ENCODE results near the gene ARID1B.

Gene ARID1B

GRCh38 chr6:157021993-157022740, 245.0 kb downstream of the ARID1B start:
- Histone ChIP-seq H3K9ac (ENCODE audit: low read depth, low read length) (peak overlapping the region; percentile 100), H3K9me3 (ENCODE audit: control insufficient read depth, insufficient read depth, low read length) (no peaks in the 10 kb centered on the region), H3K4me1 (ENCODE audit: insufficient read depth, low read length) (peaks cover 10% of the 10 kb centered on the region; the same call in 1 of the 2 replicates), H3K36me3 (ENCODE audit: insufficient read depth, low read length) (no peaks in the 10 kb centered on the region)

GRCh38 chr6:157023958-157024357, 246.8 kb downstream of the ARID1B start:
- Histone ChIP-seq H3K9me3 (ENCODE audit: control insufficient read depth, insufficient read depth, low read length) (no peaks in the 10 kb centered on the region), H3K9ac (ENCODE audit: low read depth, low read length) (no peak overlapping the region), H3K4me1 (ENCODE audit: insufficient read depth, low read length) (peaks cover 8% of the 10 kb centered on the region; the same call in 1 of the 2 replicates), H3K36me3 (ENCODE audit: insufficient read depth, low read length) (no peaks in the 10 kb centered on the region)

GRCh38 chr6:157024745-157025144, 247.6 kb downstream of the ARID1B start:
- Histone ChIP-seq H3K9me3 (ENCODE audit: control insufficient read depth, insufficient read depth, low read length) (no peaks in the 10 kb centered on the region), H3K4me1 (ENCODE audit: insufficient read depth, low read length) (peaks cover under 1% of the 10 kb centered on the region; the same call in 1 of the 2 replicates), H3K36me3 (ENCODE audit: insufficient read depth, low read length) (no peaks in the 10 kb centered on the region), H3K9ac (ENCODE audit: low read depth, low read length) (no peak overlapping the region)

- Histone ChIP-seq H3K36me3 (ENCODE audit: insufficient read depth, low read length) (no peaks in the 10 kb centered on the region), H3K9me3 (ENCODE audit: control insufficient read depth, insufficient read depth, low read length) (no peaks in the 10 kb centered on the region), H3K9ac (ENCODE audit: low read depth, low read length) (no peak overlapping the region), H3K4me1 (ENCODE audit: insufficient read depth, low read length) (no peaks in the 10 kb centered on the region)
Measured at GRCh38 chr6:157025437-157025836, 248.3 kb downstream of the ARID1B start.

- H3K36me3 ChIP-seq (ENCODE audit: insufficient read depth, low read length), result no peaks in the 10 kb centered on the region
- peaks cover 7% of the 10 kb centered on the region; the same call in 1 of the 2 replicates for H3K4me1 ChIP-seq (ENCODE audit: insufficient read depth, low read length)
Measured at GRCh38 chr6:157029980-157030690, 253.0 kb downstream of the ARID1B start.

GRCh38 chr6:157030755-157031154, 253.6 kb downstream of the ARID1B start:
- H3K36me3 ChIP-seq (ENCODE audit: insufficient read depth, low read length), result no peaks in the 10 kb centered on the region
- no peaks in the 10 kb centered on the region for H3K9me3 ChIP-seq (ENCODE audit: control insufficient read depth, insufficient read depth, low read length)
- peaks cover 8% of the 10 kb centered on the region; the same call in 1 of the 2 replicates for H3K4me1 ChIP-seq (ENCODE audit: insufficient read depth, low read length)
- H3K9ac ChIP-seq (ENCODE audit: low read depth, low read length), result no peak overlapping the region

More at GRCh38 chr6:157029980-157030690, 253.0 kb downstream of the ARID1B start:
- H3K9me3 ChIP-seq (ENCODE audit: control insufficient read depth, insufficient read depth, low read length), result no peaks in the 10 kb centered on the region
- H3K9ac ChIP-seq (ENCODE audit: low read depth, low read length), result no peak overlapping the region

- H3K4me1 ChIP-seq (ENCODE audit: insufficient read depth, low read length), result peaks cover 26% of the 10 kb centered on the region; the same call in 1 of the 2 replicates
- H3K9ac ChIP-seq (ENCODE audit: low read depth, low read length), result no peak overlapping the region
- H3K36me3 ChIP-seq (ENCODE audit: insufficient read depth, low read length), result no peaks in the 10 kb centered on the region
Measured at GRCh38 chr6:157032923-157033322, 255.7 kb downstream of the ARID1B start.

GRCh38 chr6:157033428-157034140, 256.4 kb downstream of the ARID1B start:
- no peak overlapping the region for H3K9ac ChIP-seq (ENCODE audit: low read depth, low read length)
- peaks cover 26% of the 10 kb centered on the region; the same call in 1 of the 2 replicates for H3K4me1 ChIP-seq (ENCODE audit: insufficient read depth, low read length)
- H3K36me3 ChIP-seq (ENCODE audit: insufficient read depth, low read length), result no peaks in the 10 kb centered on the region
- no peaks in the 10 kb centered on the region for H3K9me3 ChIP-seq (ENCODE audit: control insufficient read depth, insufficient read depth, low read length)

More at GRCh38 chr6:157032923-157033322, 255.7 kb downstream of the ARID1B start:
- no peaks in the 10 kb centered on the region for H3K9me3 ChIP-seq (ENCODE audit: control insufficient read depth, insufficient read depth, low read length)

GRCh38 chr6:157034436-157035230, 257.5 kb downstream of the ARID1B start:
- no peaks in the 10 kb centered on the region for H3K9me3 ChIP-seq (ENCODE audit: control insufficient read depth, insufficient read depth, low read length)
- no peak overlapping the region for H3K9ac ChIP-seq (ENCODE audit: low read depth, low read length)
- peaks cover 26% of the 10 kb centered on the region; the same call in 1 of the 2 replicates for H3K4me1 ChIP-seq (ENCODE audit: insufficient read depth, low read length)
- H3K36me3 ChIP-seq (ENCODE audit: insufficient read depth, low read length), result no peaks in the 10 kb centered on the region

- Histone ChIP-seq H3K36me3 (ENCODE audit: insufficient read depth, low read length) (no peaks in the 10 kb centered on the region), H3K9me3 (ENCODE audit: control insufficient read depth, insufficient read depth, low read length) (no peaks in the 10 kb centered on the region), H3K4me1 (ENCODE audit: insufficient read depth, low read length) (peaks cover 26% of the 10 kb centered on the region; the same call in 1 of the 2 replicates), H3K9ac (ENCODE audit: low read depth, low read length) (no peak overlapping the region)
Measured at GRCh38 chr6:157035546-157035945, 258.4 kb downstream of the ARID1B start.

GRCh38 chr6:157036245-157036711, 259.1 kb downstream of the ARID1B start:
- Histone ChIP-seq H3K9me3 (ENCODE audit: control insufficient read depth, insufficient read depth, low read length) (no peaks in the 10 kb centered on the region), H3K36me3 (ENCODE audit: insufficient read depth, low read length) (no peaks in the 10 kb centered on the region), H3K4me1 (ENCODE audit: insufficient read depth, low read length) (peaks cover 26% of the 10 kb centered on the region; the same call in 1 of the 2 replicates), H3K9ac (ENCODE audit: low read depth, low read length) (no peak overlapping the region)

GRCh38 chr6:157037165-157037564, 260.0 kb downstream of the ARID1B start:
- Histone ChIP-seq H3K9me3 (ENCODE audit: control insufficient read depth, insufficient read depth, low read length) (no peaks in the 10 kb centered on the region), H3K4me1 (ENCODE audit: insufficient read depth, low read length) (peaks cover 26% of the 10 kb centered on the region; the same call in 1 of the 2 replicates), H3K36me3 (ENCODE audit: insufficient read depth, low read length) (no peaks in the 10 kb centered on the region), H3K9ac (ENCODE audit: low read depth, low read length) (no peak overlapping the region)

- Histone ChIP-seq H3K36me3 (ENCODE audit: insufficient read depth, low read length) (no peaks in the 10 kb centered on the region), H3K4me1 (ENCODE audit: insufficient read depth, low read length) (peaks cover 23% of the 10 kb centered on the region; the same call in 1 of the 2 replicates)
Measured at GRCh38 chr6:157038610-157039009, 261.4 kb downstream of the ARID1B start.

More at GRCh38 chr6:157038610-157039009, 261.4 kb downstream of the ARID1B start:
- Histone ChIP-seq H3K9ac (ENCODE audit: low read depth, low read length) (no peak overlapping the region), H3K9me3 (ENCODE audit: control insufficient read depth, insufficient read depth, low read length) (no peaks in the 10 kb centered on the region)
